Right lobe of liver (tissue), 6 donors: ENCODE data around the gene ARHGAP4. TPM values are rescaled to one million over a fixed set of nuclear protein-coding genes. Genes with fewer than 3 reads are reported as not detected.

ENCODE experiments used
- ATAC-seq, 4 donors: fragments of 200-7000 bp; cut with Tn5 transposase; one replicate each; pipeline ENCODE4 v1.9.1; 2020; ENCODE audit warnings: mild to moderate bottlenecking in 4 of 4, moderate library complexity in 4 of 4
- DNase-seq, 3 donors: peaks; one replicate each; pipeline ENCODE4 v3.0.0-alpha.2; 2020
- H3K27ac ChIP-seq, 3 donors: fragments of 200-600 bp; one replicate each; pipeline ENCODE4 v1.8.0; 2022
- H3K27me3 ChIP-seq, 2 donors: fragments of 200-600 bp; one replicate each; pipeline ENCODE4 v1.8.0; 2022
- H3K36me3 ChIP-seq, 4 donors: fragments of 200-600 bp; sonication (generic) in 1 of 4; one replicate each; pipeline versions ENCODE4 v1.5.1 to v1.8.0; 2017 to 2022; ENCODE audit warnings: control low read depth in 1 of 4
- H3K4me1 ChIP-seq, 4 donors: fragments of 200-600 bp; sonication (generic) in 1 of 4; one replicate each; pipeline versions ENCODE4 v1.5.1 to v1.8.0; 2017 to 2022; ENCODE audit warnings: control low read depth in 1 of 4
- H3K4me3 ChIP-seq, 3 donors: fragments of 200-600 bp; one replicate each; pipeline ENCODE4 v1.8.0; 2022
- H3K9me3 ChIP-seq, 4 donors: fragments of 200-600 bp; sonication (generic) in 1 of 4; one replicate each; pipeline versions ENCODE4 v1.5.1 to v1.8.0; 2017 to 2022; ENCODE audit warnings: control low read depth in 1 of 4
- CTCF ChIP-seq, 4 donors: fragments of 200-600 bp in 3 of 4; fragments of 450-650 bp in 1 of 4; IDR thresholded peaks; one replicate each; pipeline versions ENCODE4 v1.5.1 to v1.8.0; 2016 to 2022; ENCODE audit warnings: antibody characterized with exemption in 4 of 4, mild to moderate bottlenecking in 2 of 4
- POLR2A ChIP-seq: fragments of 450-650 bp; IDR thresholded peaks from one replicate; pipeline ENCODE4 v1.6.1; 2017; ENCODE audit warnings: antibody characterized with exemption, mild to moderate bottlenecking
- WGBS: methylation state at CpG from one replicate; pipeline ENCODE4 v1.1.6; 2018; ENCODE audit warnings: low coverage, low lambda C conversion rate; ENCODE audit not compliant: insufficient coverage; ENCODE audit errors: missing lambda C conversion rate; 5-methylcytosine and 5-hydroxymethylcytosine counted together
- intact Hi-C, 2 donors: fragments of 100-400 bp; cut with DNase I; formaldehyde crosslinking; loops; one replicate each; pipeline versions ENCODE4 v1.11.2 to v1.14.1; 2022
- total RNA-seq, 6 experiments: library from RNA; depleted of rRNA in 2 of 6; stranded (reverse); fragments of >200 nt in 2 of 6; fragmentation: NEBNext Ultra II Directional in 3 of 6; extraction: Animal tissue kit (Norgen Biotek cat#: 25700) in 3 of 6; gene quantifications; one replicate each; pipeline versions ENCODE4 v1.1.0 to v1.2.4, GENCODE V29; 2016 to 2023
- donor health status: DM: no; HTN: yes; CAD: no.
- donor health status: DM: no; HTN: no; CAD: no.
- donor health status: DM: no; HTN: no; CAD: no.
- donor health status: DM: no; HTN: yes; CAD: no.
- donor health status: DM: no; HTN: yes; CAD: no.

ARHGAP4 gene
- total RNA-seq, 6 experiments from 2014 or later = 5.5 to 11.9 (median 8.7) TPM

- DNase-seq (peak in 1 of 3 donors; percentile 39), ATAC-seq (no peak)
- WGBS = 78% methylated on average over 6 of the region's 14 CpGs
- intact Hi-C loops = no loop called here
- Histone ChIP-seq H3K4me1 (no peaks in the 10 kb centered on the region), H3K36me3 (no peaks in the 10 kb centered on the region), H3K27me3 (no peaks in the 10 kb centered on the region), H3K27ac (no peak overlapping the region), H3K4me3 (no peak overlapping the region), H3K9me3 (no peaks in the 10 kb centered on the region)
- no peak for TF ChIP-seq CTCF (IDR thresholded peaks at IDR 0.05)
- TF ChIP-seq POLR2A = no peak
Observed at GRCh38 chrX:153920546-153920945, 5.5 kb downstream of the ARHGAP4 start.

- Histone ChIP-seq H3K27ac (no peak overlapping the region), H3K36me3 (no peaks in the 10 kb centered on the region), H3K27me3 (no peaks in the 10 kb centered on the region), H3K9me3 (no peaks in the 10 kb centered on the region), H3K4me1 (no peaks in the 10 kb centered on the region), H3K4me3 (no peak overlapping the region)
- TF ChIP-seq POLR2A = no peak
- no peak for TF ChIP-seq CTCF (IDR thresholded peaks at IDR 0.05)
- intact Hi-C loops = no loop called here
- 80% methylated on average over 5 of the region's 13 CpGs for WGBS
- peak in 1 of 3 donors; percentile 31 for DNase-seq
- ATAC-seq = no peak
Observed at GRCh38 chrX:153919281-153919680, 6.8 kb downstream of the ARHGAP4 start.

GRCh38 chrX:153917869-153918268 is 8.2 kb downstream of the ARHGAP4 start:
- Histone ChIP-seq H3K4me1 (no peaks in the 10 kb centered on the region), H3K27me3 (no peaks in the 10 kb centered on the region), H3K27ac (no peak overlapping the region), H3K36me3 (no peaks in the 10 kb centered on the region), H3K9me3 (no peaks in the 10 kb centered on the region), H3K4me3 (no peak overlapping the region)
- TF ChIP-seq CTCF (IDR thresholded peaks at IDR 0.05) (no peak), POLR2A (no peak)
- DNase-seq (no peak), ATAC-seq (no peak)
- intact Hi-C loops = no loop called here
- 72% methylated on average over 6 of the region's 6 CpGs for WGBS

GRCh38 chrX:153913701-153914100 is 12.4 kb downstream of the ARHGAP4 start:
- ATAC-seq = no peak
- no peaks in the 10 kb centered on the region for H3K36me3 ChIP-seq
- H3K9me3 ChIP-seq = no peaks in the 10 kb centered on the region
- WGBS = no CpG with 5 or more reads among the region's 17 CpGs
- H3K4me1 ChIP-seq = no peaks in the 10 kb centered on the region
- no peak overlapping the region for H3K27ac ChIP-seq
- DNase-seq = no peak
- intact Hi-C loops = no loop called here
- no peaks in the 10 kb centered on the region for H3K27me3 ChIP-seq
- H3K4me3 ChIP-seq = no peak overlapping the region
- TF ChIP-seq CTCF (IDR thresholded peaks at IDR 0.05) = no peak
- no peak for TF ChIP-seq POLR2A

- WGBS = 56% methylated on average over 5 of the region's 17 CpGs
- Histone ChIP-seq H3K9me3 (no peaks in the 10 kb centered on the region), H3K36me3 (no peaks in the 10 kb centered on the region), H3K27me3 (no peaks in the 10 kb centered on the region), H3K4me1 (no peaks in the 10 kb centered on the region), H3K4me3 (no peak overlapping the region), H3K27ac (no peak overlapping the region)
- intact Hi-C loops = no loop called here
- ATAC-seq (no peak), DNase-seq (no peak)
- TF ChIP-seq CTCF (IDR thresholded peaks at IDR 0.05) = no peak
- TF ChIP-seq POLR2A = no peak
Observed at GRCh38 chrX:153913211-153913610, 12.9 kb downstream of the ARHGAP4 start.
